ENCODE measurements around the gene SMYD2. TPM values are rescaled to one million over a fixed set of nuclear protein-coding genes. Genes with fewer than 3 reads are reported as not detected.

The SMYD2 gene
- total RNA-seq, 4 donors from 2014 or later: 22.7 to 45.1 (median 26.5) TPM

DNA sequence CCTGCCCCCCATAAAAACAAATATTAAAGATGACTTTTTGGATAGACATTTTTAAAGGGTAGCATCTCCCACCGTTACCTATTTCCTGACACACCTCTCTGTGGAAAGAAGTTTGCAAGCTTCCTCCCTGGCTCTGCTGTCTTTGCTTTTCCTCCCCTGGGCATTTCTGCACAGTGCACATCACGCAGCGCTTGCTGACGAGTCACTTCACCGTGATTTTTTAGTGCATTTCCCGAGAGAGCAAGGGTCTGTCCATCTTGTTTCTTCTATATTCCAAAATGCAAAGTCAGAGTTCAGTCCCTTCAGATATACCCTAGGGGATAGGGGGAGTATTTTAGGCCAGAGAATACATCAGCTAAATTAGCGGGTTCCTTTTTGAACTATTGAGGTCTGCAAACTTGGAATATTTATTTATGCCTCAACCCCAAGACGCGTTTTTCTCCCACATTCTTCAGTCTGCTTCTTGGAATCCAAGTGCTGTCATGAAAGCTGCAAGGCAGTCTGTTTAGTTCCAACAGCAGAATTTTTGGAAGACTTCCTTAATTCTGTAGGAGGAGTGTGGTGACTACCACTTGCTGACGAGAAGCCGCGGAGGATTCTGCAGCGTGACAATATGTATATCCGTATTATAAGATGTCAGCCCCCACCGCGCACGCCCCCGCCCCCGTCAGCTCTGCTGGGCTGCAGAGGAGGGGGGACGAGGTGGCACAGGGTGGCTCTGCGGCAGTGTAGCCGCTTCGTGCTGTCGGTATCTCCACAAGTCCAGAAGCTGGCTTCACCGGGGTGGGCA is 22.4 kb downstream of the SMYD2 start:
- TF ChIP-seq, protein P1, sequence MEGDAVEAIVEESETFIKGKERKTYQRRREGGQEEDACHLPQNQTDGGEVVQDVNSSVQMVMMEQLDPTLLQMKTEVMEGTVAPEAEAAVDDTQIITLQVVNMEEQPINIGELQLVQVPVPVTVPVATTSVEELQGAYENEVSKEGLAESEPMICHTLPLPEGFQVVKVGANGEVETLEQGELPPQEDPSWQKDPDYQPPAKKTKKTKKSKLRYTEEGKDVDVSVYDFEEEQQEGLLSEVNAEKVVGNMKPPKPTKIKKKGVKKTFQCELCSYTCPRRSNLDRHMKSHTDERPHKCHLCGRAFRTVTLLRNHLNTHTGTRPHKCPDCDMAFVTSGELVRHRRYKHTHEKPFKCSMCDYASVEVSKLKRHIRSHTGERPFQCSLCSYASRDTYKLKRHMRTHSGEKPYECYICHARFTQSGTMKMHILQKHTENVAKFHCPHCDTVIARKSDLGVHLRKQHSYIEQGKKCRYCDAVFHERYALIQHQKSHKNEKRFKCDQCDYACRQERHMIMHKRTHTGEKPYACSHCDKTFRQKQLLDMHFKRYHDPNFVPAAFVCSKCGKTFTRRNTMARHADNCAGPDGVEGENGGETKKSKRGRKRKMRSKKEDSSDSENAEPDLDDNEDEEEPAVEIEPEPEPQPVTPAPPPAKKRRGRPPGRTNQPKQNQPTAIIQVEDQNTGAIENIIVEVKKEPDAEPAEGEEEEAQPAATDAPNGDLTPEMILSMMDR (IDR thresholded peaks at IDR 0.05): no peak
- no peak for ATAC-seq (ENCODE audit: low FRiP score)
- DNase-seq (ENCODE audit: low spot score): no peak

DNA sequence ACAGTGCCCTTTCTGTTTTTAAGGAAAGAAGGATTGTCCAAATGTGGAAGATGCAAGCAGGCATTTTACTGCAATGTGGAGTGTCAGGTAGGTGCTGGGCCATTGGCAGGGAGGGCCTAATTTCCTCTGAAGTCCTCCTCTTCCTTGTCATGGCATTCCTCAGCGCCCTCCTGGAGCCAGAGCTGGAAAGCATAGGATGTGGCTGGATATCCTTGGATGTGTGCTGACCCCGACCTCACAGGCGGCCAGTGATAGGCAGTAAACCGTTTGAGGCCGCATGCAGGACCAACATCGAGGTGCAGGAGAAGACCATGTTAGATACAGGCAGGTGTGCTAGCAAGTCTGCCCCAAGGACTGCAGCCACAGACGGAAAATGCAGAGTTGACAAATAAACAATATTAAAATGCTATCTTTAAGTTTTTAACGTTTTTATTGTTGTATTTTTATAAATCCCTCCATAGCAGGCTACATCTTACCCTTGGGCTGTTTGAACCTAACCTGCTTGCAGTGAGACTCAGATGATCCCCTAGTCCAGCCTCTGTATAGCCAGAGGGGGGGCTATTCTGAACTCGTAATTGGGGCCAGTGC is 24.3 kb downstream of the SMYD2 start:
- ATAC-seq (ENCODE audit: low FRiP score) (no peak), DNase-seq (ENCODE audit: low spot score) (no peak)
- TF ChIP-seq, protein P1 (IDR thresholded peaks at IDR 0.05): no peak

DNA sequence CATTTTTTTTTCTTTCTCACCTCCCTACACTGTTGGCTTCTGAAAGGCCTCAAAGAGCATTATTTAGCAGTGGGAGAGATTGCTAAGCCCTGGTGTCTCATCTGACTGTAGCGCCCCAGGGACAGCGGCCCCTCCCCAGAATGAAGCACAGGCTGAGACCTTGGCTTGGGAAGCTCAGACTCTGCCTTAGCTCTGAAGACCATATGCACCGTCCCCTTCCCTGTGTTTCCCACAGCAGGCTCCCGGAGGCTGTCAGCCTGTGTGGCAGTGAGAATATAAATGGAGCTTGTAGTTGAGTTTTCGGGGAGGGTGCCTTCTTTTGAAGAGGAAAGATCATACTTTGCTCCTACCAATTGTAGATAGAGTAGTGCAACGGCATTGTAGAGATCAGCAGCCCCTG is 25.3 kb downstream of the SMYD2 start:
- ATAC-seq (ENCODE audit: low FRiP score) (no peak), DNase-seq (ENCODE audit: low spot score) (no peak)
- TF ChIP-seq, protein P1 (IDR thresholded peaks at IDR 0.05): no peak

DNA sequence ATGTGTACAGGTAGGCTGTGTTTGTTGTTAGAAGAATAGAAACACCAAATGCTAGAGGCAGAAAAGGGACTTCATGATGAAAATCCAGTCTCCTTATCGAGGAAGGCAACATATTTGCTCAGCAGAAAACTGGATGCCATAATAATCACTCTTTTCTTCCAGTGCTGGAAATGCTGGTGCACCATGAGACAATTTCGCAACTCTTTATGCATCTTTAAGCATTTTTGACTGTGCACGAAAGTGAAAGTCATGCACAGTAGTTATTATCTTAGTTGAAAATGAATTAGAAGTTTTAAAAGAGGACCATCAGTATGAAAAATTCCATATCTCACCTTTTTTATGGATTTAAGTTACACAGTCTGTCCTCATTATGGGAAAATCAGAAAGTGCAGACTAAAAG is 29.1 kb downstream of the SMYD2 start:
- peak; percentile 67 for ATAC-seq (ENCODE audit: low FRiP score)
- no peak for DNase-seq (ENCODE audit: low spot score)
- TF ChIP-seq, protein P1 (IDR thresholded peaks at IDR 0.05): no peak

DNA sequence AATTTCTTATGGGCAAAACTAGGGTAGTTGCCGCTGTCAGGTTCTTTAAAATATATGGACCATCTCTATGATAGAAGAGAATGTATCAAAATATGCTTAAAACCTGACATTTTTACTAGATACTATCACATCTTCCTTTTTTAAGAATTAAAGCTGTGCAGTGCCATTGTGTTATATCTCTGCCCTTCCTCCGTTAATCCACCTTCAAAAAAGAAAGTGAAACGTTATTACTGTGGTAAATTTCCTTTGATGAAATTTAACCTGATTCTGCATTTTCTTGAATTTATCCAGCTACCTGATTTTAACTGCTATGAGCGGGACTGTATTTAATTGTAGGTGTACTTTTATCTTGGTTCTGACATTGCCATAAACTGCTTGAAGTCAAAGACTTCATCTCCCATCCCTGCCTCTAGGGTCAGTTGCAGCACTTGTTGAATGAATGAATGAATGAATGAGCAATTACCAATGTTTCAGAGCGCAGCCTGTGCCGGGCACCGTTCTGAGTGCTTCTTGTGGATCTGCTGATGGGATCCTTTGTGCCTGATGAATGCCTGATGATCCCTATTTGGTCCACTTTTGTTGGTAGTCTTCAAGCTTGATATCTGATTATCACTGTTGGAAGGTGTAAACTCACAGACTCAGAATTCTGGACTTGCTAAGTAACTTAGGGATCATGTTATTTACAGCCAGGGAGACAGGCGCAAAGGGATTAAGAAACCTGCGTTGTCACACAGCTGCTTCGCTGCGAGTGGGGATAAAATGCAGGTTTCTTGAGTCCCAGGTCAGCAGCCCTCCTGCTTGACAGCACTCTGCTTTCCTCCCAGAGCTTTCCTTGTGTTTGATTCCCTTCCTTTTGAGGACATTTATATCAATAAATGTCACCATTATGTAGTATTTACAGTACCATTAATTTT is 30.1 kb downstream of the SMYD2 start:
- TF ChIP-seq, protein P1 (IDR thresholded peaks at IDR 0.05): no peak
- DNase-seq (ENCODE audit: low spot score) (no peak), ATAC-seq (ENCODE audit: low FRiP score) (no peak)

DNA sequence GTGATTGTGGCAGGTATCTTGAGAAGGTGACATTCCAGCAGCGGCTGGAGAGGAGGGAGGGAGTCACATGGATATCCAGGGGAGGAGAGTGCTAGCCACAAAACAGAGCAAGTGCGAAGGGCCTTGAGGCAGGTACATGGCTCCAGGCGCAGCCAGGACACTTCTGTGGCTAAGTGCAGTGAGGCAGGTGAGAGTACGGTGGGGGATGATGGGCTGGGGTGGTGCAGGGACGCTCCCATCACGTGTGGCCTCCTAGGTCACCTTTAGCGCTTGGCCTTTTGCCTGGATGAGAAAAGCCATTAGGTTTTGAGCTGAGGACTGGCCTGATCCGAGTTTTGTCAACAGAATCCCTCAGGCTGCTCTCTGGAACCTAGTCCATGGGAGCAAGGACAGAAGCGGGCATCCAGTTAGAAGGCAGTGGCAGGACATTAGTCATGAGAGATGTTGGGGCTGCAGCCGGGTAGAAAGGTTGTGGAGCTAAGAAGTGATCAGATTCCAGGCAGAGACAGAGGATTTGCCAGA is 31.6 kb downstream of the SMYD2 start:
- no peak for ATAC-seq (ENCODE audit: low FRiP score)
- TF ChIP-seq, protein P1 (IDR thresholded peaks at IDR 0.05): no peak
- DNase-seq (ENCODE audit: low spot score): no peak

All from omental fat pad (tissue), 4 donors.